B cell (primary cell): ENCODE results near the gene GABRB2. TPM values are rescaled to one million over a fixed set of nuclear protein-coding genes. Genes with fewer than 3 reads are reported as not detected.

Experiments used
- ATAC-seq: fragments of 200-7000 bp; cut with Tn5 transposase; one replicate; pipeline ENCODE4 v1.10.0; 2021; ENCODE audit warnings: low read depth, mild to moderate bottlenecking, moderate number of reproducible peaks, moderate library complexity
- CTCF ChIA-PET: fragments of 350-600 bp; sonication (Branson Sonifier 250); formaldehyde crosslinking; loops from one replicate; lab custom pipeline; 2021; ENCODE audit warnings: antibody characterized with exemption, inconsistent platforms; lab: Charles Lee
- POLR2A ChIA-PET: fragments of 350-600 bp; sonication (Branson Sonifier 250); formaldehyde crosslinking; loops from one replicate; lab custom pipeline; 2021; ENCODE audit warnings: antibody characterized with exemption; lab: Charles Lee
- DNase-seq: peaks from one replicate; pipeline ENCODE4 v3.0.0; 2013
- H2AFZ ChIP-seq: 2 replicates; pipeline ENCODE4 v1.6.1; 2012; ENCODE audit warnings: mild to moderate bottlenecking, low read depth, low read length; ENCODE audit not compliant: insufficient read depth, poor library complexity, severe bottlenecking
- H3K27ac ChIP-seq, 2 donors: 1 replicate in 1 of 2; 2 replicates in 1 of 2; pipeline ENCODE4 v1.5.1; 2012 to 2013; ENCODE audit warnings: low read length in 2 of 2, mild to moderate bottlenecking in 2 of 2, moderate library complexity in 1 of 2
- H3K27me3 ChIP-seq, 4 experiments: fragments of 200-600 bp in 1 of 4; sonication (generic) in 1 of 4; replicated peaks in 1 of 4; 1 replicate in 2 of 4; 2 replicates in 2 of 4; pipeline versions ENCODE4 v1.6.1 to v1.7.0; 2013 to 2016; ENCODE audit warnings: low read length in 3 of 4, mild to moderate bottlenecking in 2 of 4, mixed read lengths in 1 of 4, moderate library complexity in 1 of 4; ENCODE audit not compliant: insufficient read depth in 4 of 4, control insufficient read depth in 3 of 4; ENCODE audit errors: control extremely low read depth in 1 of 4
- H3K36me3 ChIP-seq, 2 experiments: replicated peaks in 1 of 2; 1 replicate in 1 of 2; 2 replicates in 1 of 2; pipeline versions ENCODE4 v1.6.1 to v1.7.1; 2013; ENCODE audit warnings: low read length in 1 of 2; ENCODE audit not compliant: insufficient read depth in 2 of 2, control insufficient read depth in 1 of 2; ENCODE audit errors: control extremely low read depth in 1 of 2, extremely low read depth in 1 of 2
- H3K4me1 ChIP-seq, 2 donors: fragments of 200-600 bp in 1 of 2; sonication (generic) in 1 of 2; 1 replicate in 1 of 2; 2 replicates in 1 of 2; pipeline versions ENCODE4 v1.5.1 to v1.6.1; 2013 to 2017; ENCODE audit warnings: low read length in 2 of 2; ENCODE audit not compliant: control insufficient read depth in 2 of 2, insufficient read depth in 2 of 2
- H3K4me2 ChIP-seq: replicated peaks from 2 replicates; pipeline ENCODE3; 2012; ENCODE audit warnings: mild to moderate bottlenecking, low read depth, low read length; ENCODE audit not compliant: poor library complexity, severe bottlenecking
- H3K4me3 ChIP-seq, 5 experiments: fragments of 200-600 bp in 1 of 5; sonication (generic) in 1 of 5; 1 replicate in 3 of 5; 2 replicates in 2 of 5; pipeline versions ENCODE4 v1.5.1 to v1.7.0; 2011 to 2016; ENCODE audit warnings: low read length in 4 of 5, mild to moderate bottlenecking in 4 of 5, low read depth in 2 of 5, control low read depth in 1 of 5, moderate library complexity in 1 of 5; ENCODE audit not compliant: insufficient read depth in 1 of 5; ENCODE audit errors: control extremely low read depth in 1 of 5, extremely low read depth in 1 of 5
- H3K79me2 ChIP-seq: fragments of 200-600 bp; sonication (generic); one replicate; pipeline ENCODE4 v1.6.0; 2016; ENCODE audit warnings: low read length; ENCODE audit not compliant: control insufficient read depth, insufficient read depth
- H3K9ac ChIP-seq: fragments of 200-600 bp; sonication (generic); 2 replicates; pipeline ENCODE4 v1.6.1; 2017; ENCODE audit warnings: mild to moderate bottlenecking, low read length, moderate library complexity
- H3K9me3 ChIP-seq, 3 donors: one replicate each; pipeline versions ENCODE4 v1.6.1 to v1.7.1; 2013; ENCODE audit warnings: low read length in 2 of 3; ENCODE audit not compliant: control insufficient read depth in 2 of 3, insufficient read depth in 1 of 3; ENCODE audit errors: control extremely low read depth in 1 of 3
- H4K20me1 ChIP-seq: 2 replicates; pipeline ENCODE4 v1.6.0; 2012; ENCODE audit warnings: mild to moderate bottlenecking, low read length; ENCODE audit not compliant: insufficient read depth, control insufficient read depth, poor library complexity, severe bottlenecking
- H3K27ac Mint-ChIP-seq: one replicate; pipeline ENCODE4 v1.8.0; 2021; ENCODE audit warnings: mixed read lengths
- H3K27me3 Mint-ChIP-seq: one replicate; pipeline ENCODE4 v1.8.0; 2021; ENCODE audit warnings: mixed read lengths
- H3K4me1 Mint-ChIP-seq: one replicate; pipeline ENCODE4 v1.8.0; 2021; ENCODE audit warnings: mixed read lengths
- H3K4me3 Mint-ChIP-seq: one replicate; pipeline ENCODE4 v1.8.0; 2021; ENCODE audit warnings: mixed read lengths
- H3K9me3 Mint-ChIP-seq: one replicate; pipeline ENCODE4 v1.8.0; 2022; ENCODE audit warnings: mixed read lengths; ENCODE audit not compliant: insufficient read depth
- CTCF ChIP-seq: fragments of 200-600 bp; IDR thresholded peaks from one replicate; pipeline ENCODE4 v1.8.0; 2022; ENCODE audit warnings: antibody characterized with exemption, mild to moderate bottlenecking
- EZH2 ChIP-seq: IDR thresholded peaks from 2 replicates; pipeline ENCODE4 v1.6.1; 2012; ENCODE audit warnings: borderline replicate concordance, low read depth, mild to moderate bottlenecking, moderate library complexity, low read length; ENCODE audit not compliant: insufficient read depth, poor library complexity, severe bottlenecking
- WGBS: methylation state at CpG from one replicate; pipeline ENCODE4 v1.1.5; 2013; ENCODE audit warnings: missing lambda C conversion rate; ENCODE audit not compliant: insufficient coverage; 5-methylcytosine and 5-hydroxymethylcytosine counted together
- intact Hi-C: fragments of 100-400 bp; cut with micrococcal nuclease; formaldehyde crosslinking; loops from one replicate; pipeline ENCODE4 v1.10.0; 2022
- polyA plus RNA-seq: library from polyadenylated mRNA; depleted of rRNA; stranded (reverse); fragments of >200 nt; gene quantifications from 2 replicates; pipeline ENCODE4 v1.2.3, GENCODE V29; 2012
- total RNA-seq, 2 donors: library from RNA; stranded (reverse); fragments of 120-200 nt in 1 of 2; gene quantifications; 1 replicate in 1 of 2; 2 replicates in 1 of 2; pipeline versions ENCODE4 v1.2.3 to v1.2.4, GENCODE V29; 2013 to 2022

GABRB2 gene
- total and polyA plus RNA-seq, 2 donors (not counting 1 experiment from before 2014, with no cell fraction given): 0.15 to 0.16 TPM

- no peak for DNase-seq
- TF ChIP-seq EZH2: no peak
- no peak for TF ChIP-seq CTCF
- Histone ChIP-seq H3K4me1 (no peaks in the 10 kb centered on the region), H3K9ac (no peak overlapping the region), H4K20me1 (no peaks in the 10 kb centered on the region), H3K4me3 (no peak overlapping the region), H3K27ac (no peak overlapping the region), H3K9me3 (no peaks in the 10 kb centered on the region), H3K4me2 (no peak overlapping the region), H3K79me2 (no peaks in the 10 kb centered on the region), H3K27me3 (peaks cover 0 to 2% (median 0%) of the 10 kb centered on the region in 4 experiments), H2AFZ (no peak overlapping the region), H3K36me3 (no peaks in the 10 kb centered on the region)
- Mint-ChIP-seq H3K9me3 (no peaks in the 10 kb centered on the region), H3K27ac (no peak overlapping the region), H3K4me3 (no peak overlapping the region), H3K27me3 (peaks cover 7% of the 10 kb centered on the region), H3K4me1 (no peaks in the 10 kb centered on the region)
- no peak for ATAC-seq
- CTCF ChIA-PET: no interaction called here
- POLR2A ChIA-PET: no interaction called here
- WGBS: 44% methylated on average over 1 of the region's 1 CpG
- intact Hi-C loops: no loop called here
Measured at GRCh38 chr5:161539016-161539415, 7.5 kb downstream of the GABRB2 start.

DNA sequence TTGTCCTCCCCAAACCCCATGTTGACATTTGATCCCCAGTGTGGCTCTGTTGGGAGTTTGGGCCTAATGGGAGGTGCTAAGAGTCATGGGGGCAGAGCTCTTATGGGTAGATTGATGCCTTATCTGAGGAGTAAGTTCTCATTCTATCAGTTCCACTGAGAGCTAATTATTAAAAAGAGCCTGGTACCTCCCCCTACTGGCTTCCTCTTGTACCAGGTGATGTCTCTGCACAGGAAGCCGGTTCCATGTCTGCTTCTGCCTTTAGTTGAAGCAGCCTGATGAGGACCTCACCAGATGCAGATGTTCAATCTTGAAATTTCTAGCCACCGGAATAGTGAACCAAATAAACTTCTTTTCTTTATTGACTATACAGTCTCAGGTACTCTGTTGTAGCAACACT lies 10.8 kb downstream of the GABRB2 start:
- no peaks in the 10 kb centered on the region for H3K9me3 ChIP-seq
- H2AFZ ChIP-seq: no peak overlapping the region
- ChIA-PET POLR2A (no interaction called here), CTCF (no interaction called here)
- Mint-ChIP-seq H3K27ac (no peak overlapping the region), H3K27me3 (no peaks in the 10 kb centered on the region), H3K4me3 (no peak overlapping the region), H3K4me1 (no peaks in the 10 kb centered on the region), H3K9me3 (no peaks in the 10 kb centered on the region)
- DNase-seq (no peak), ATAC-seq (no peak)
- H3K4me2 ChIP-seq: no peak overlapping the region
- H3K79me2 ChIP-seq: no peaks in the 10 kb centered on the region
- no peaks in the 10 kb centered on the region for H3K4me1 ChIP-seq
- H3K9ac ChIP-seq: no peak overlapping the region
- no peak overlapping the region for H3K4me3 ChIP-seq
- H3K27me3 ChIP-seq: no peaks in the 10 kb centered on the region
- H3K27ac ChIP-seq: no peak overlapping the region
- intact Hi-C loops: no loop called here
- 80% methylated on average over 1 of the region's 2 CpGs for WGBS
- H4K20me1 ChIP-seq: no peaks in the 10 kb centered on the region
- no peaks in the 10 kb centered on the region for H3K36me3 ChIP-seq
- no peak for TF ChIP-seq CTCF
- TF ChIP-seq EZH2: no peak
